Ureter (tissue), 1 donor: Measurements from ENCODE around the gene ABCD4. TPM values are rescaled to one million over a fixed set of nuclear protein-coding genes. Genes with fewer than 3 reads are reported as not detected.

ENCODE experiments used
- DNase-seq: peaks from one replicate; pipeline ENCODE4 v3.0.0-alpha.2; 2020; ENCODE audit warnings: low spot score
- total RNA-seq: library from RNA; stranded (reverse); gene quantifications from one replicate; pipeline ENCODE4 v1.2.4, GENCODE V29; 2023
- donor health status: DM: yes; HTN: yes; CAD: no.

The ABCD4 gene
- total RNA-seq, 1 donor from 2014 or later: 65.3 TPM

DNA sequence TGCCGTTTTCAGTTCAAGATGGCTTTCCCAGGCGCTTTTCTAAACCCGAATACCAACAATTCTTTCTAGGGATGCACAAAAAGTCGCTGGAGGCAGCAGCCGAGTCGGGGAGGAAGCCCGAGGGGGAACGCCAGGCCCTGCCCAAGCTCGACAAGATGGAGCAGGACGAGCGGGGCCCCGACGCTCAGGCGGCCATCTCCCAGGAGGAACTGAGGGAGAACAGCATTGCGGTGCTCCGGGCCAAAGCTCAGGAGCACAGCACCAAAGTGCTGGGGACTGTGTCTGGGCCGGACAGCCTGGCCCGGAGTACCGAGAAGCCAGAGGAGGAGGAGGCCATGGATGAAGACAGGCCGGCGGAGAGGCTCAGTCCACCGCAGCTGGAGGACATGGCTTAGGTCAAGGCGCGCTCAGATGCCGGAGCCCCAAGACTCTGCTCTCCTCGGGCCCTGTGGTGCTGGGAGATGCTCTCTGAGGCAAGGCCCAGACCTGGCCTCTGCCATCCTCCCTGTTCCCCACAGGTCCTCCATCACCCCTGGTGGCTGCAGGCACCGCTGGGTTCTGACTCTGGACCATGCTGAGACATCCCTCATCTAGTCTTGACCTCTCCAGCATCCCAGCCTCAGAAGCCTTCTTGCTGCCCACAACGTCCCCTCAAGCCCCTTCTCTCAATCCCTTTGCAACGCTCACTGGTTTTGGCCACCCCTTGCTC, 42.1 kb downstream of the ABCD4 start:
- DNase-seq: no peak

DNA sequence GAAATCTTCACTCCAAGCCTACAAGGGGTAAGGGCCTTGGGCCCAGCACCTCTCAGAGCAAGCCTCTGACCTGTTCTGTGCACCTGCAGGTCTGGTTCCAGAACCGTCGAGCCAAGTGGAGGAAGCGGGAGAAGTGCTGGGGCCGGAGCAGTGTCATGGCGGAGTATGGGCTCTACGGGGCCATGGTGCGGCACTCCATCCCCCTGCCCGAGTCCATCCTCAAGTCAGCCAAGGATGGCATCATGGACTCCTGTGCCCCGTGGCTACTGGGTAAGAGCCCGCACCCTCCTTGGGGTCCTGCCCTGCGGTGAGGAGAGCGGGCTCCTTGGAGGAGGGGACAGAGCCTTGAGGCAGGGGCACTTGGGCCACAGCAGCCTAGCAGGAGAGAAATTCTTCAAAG, 43.2 kb downstream of the ABCD4 start:
- no peak for DNase-seq

DNA sequence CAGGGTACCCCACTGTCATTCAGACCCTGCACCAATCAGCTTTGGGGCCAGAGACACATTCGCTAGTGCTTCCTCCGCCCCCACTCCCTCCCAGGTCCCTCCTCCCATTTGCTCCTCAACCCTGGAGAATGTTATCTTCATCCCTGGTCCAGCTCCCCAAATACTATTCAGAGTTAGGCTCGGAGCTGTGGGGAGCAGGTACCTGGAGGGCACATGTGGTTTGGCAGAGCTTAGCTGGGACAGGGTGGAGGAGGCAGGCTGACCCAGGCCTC, 44.0 kb downstream of the ABCD4 start:
- DNase-seq: no peak

DNA sequence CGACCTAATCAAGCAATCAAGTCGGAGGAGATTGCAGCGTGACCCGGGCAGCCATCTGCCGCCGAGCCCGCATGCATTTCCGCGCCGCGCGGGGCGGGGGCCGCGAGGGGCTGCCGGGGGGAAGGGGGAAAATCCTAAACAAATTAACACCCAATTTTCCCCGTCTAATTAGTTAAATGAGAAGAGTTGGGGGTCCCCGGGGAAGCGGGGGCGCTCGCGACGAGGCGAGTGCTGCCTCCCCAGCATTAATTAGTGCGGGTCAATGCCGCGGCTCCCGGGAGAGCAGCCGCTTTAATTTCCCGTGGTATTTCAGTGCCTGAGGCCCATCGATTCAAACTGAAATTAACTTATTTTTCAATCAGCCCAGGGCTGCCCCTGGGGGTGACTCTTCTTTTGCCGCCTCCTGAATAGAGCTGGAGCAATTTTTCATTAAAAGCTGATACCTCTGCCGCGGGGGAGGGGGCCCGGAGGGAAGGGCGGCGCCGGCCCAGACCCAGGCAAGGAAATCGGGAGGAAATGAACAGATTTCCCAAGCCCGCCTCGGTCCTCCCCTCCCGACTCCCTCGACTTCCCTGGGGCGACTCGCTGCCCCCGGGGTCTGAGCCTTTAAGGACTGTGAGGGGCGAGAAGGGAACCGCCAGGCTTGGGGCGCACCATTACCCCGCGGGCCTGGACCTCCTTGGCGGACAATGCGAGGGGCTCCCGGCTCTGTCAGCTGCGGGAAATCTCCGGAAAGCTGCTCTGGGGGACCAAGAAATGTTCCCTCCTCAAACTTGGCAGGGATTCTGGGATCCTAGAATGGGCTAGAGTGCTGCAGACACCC, 44.6 kb downstream of the ABCD4 start:
- no peak for DNase-seq

DNA sequence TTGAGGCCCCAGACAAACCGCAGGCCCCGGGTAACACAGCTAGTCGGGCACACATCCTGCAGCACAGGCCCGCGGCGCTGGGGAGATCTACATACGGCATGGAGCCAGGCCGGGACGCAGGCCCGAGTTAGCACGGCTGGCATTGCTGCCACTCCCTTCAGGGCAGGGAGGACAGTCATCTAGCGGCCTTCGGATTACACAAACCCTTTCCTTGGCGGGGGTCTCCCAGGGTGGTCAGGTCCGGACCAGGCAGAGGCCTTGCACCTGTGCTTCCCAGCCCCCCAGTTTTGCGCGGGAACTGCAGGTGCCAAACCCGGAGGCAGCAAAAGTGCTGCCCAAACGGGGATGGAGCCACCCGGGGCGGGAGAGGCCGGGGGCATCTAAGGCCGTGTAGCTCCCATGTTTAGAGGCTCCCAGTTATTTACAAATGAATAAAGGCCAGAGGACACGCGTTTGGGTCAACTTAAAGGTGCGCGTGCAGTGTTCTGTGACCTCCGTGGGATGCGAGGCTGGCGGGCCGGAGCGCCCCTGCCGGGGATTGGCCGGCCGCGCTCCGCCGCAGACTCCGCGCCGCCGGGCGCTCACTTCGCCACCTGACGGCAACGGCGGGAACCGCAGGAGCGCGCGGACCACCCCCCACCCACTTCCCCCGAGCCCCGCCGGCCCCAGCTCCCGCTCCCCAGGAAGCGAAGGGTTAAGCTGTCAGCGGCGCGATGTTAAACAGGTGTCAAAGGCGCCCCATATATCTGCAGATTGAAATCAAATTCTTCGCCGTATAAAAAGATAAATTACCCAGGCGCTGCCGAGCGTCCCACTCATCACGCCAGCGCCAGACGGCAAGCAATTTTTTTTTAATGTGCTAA, 45.4 kb downstream of the ABCD4 start:
- DNase-seq: no peak

DNA sequence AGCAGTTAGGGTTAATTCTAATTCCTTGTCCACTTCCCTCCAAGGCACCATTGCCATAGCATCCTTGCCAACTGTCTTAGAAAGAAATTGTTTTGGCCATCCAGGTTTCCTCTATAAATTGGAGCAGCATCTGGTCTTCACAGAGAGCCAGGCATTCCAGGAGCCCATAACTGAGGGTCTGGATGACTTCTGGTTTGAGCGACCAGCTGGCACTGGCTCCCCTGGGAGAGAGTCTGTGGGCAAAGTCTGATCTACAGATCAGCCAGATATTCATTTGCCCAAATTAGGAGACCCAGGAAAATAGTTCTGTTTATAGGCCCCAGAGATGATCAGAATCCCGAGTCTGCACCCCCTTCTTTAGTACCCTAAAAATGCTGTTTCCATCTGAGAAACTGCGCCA, 47.5 kb downstream of the ABCD4 start:
- no peak for DNase-seq

DNA sequence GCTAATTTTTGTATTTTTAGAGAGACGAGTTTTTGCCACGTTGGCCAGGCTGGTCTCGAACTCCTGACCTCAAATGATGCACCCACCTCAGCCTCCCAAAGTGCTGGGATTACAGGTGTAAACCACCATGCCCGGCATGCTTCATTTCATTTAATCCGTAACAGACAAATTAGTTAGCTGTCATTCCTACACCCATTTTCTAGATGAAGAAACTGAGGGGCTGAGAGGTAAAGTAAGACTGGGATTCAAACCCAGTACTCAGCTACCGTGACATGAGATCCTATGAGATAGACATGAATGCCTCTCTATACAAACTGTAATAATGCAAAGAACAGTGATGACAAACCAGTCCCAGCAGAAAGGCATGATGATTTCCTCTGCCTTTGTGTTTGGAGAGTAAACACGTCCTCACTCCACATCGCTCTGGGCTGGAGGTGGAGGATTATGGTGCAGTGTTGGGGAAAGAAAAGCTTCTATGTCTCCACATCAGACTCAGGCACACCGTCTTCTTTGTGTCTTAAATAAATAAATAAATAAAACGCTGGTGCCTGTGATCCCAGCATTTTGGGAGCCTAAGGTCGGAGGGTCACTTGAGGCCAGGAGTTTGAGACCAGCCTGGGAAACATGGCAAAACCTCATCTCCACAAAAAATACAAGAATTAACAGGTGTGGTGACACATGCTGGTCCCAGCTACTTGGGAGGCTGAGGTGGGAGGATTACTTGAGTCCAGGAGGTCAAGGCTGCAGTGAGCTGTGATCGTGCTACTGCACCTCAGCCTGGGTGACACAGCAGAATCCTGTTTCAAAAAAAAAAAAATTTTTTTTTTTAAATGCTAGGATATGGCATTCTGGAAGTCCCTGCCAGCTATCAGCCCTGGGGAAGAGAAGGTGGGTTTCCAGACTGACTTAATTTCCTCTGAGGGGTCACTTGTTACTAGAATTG, 53.0 kb downstream of the ABCD4 start:
- DNase-seq: no peak

DNA sequence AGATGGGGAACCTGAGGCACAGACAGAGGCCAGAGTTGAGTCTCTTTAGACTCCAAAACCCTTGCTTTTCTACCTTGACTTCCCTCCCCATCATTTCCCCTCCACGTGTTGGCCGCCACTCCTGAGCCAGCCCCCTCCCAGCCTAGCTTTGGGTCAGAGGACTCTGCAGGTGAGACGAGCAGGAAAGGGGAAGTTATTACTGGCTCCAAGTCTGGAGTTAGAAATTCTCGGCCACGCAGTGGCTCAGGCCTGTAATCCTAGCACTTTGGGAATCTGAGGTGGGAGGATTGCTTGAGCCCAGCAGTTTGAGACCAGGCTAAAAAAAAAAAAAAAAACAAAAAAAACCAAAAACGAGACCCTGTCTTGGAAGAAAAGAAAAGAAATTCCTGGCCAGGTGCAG, 54.7 kb downstream of the ABCD4 start:
- DNase-seq: no peak

DNA sequence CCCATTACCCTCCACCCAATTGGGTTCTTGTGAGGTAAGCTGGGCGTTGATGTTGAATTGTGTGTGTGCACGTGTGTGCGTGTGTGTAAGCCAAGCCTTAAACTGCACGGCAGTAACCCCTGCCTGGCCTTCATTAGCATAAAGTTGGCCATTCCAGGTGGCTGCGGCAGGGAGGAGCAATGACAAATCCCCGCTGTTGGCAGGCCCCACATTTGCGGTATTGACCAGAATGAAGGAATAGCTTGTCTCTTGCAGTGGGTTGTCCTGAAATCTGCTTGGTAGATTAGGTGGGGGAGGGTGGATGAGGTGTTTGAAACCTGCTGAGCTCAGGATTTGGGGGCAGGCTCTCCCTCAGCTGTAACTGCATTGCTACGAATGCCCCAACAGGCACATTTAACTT, 56.2 kb downstream of the ABCD4 start:
- no peak for DNase-seq

DNA sequence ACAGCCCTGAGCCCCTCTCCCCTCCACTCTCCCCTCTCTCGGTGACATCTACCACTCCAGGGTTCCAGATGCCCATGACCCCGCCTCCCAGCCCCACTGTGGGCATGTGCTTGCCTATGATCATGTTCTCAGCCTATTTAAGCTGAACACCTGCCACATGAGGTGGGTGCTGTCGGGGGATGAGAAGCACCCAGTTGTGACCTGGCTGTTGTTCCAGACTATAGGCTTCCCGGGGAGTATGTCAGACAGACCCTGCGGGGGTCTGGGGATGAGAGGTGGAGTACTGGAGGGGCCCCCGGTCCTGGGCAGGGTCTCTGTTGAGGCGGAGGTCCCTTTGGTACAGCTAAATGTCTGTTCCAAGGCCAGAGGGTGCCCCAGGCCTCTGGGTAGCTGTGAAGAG, 57.4 kb downstream of the ABCD4 start:
- DNase-seq: no peak

DNA sequence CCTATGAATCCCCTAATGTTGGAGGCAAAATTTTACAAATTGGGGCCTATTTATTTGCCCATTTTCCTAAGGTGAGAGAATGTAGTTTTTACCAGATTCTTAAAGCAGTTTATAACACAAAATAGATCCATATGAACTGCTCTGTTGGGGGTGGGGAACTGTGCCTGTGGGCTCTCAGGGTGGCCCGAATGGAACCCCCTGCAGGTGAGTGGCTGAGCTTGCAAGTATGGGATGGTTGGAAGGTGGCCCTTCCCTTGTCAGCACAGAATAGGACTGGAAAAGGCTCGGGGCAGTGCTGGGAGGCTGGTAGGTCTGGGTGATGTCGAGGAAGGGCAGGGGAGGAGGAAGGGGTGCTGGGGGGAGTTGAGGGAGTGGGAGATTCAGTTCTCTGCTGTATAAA, 58.6 kb downstream of the ABCD4 start:
- DNase-seq: no peak

DNA sequence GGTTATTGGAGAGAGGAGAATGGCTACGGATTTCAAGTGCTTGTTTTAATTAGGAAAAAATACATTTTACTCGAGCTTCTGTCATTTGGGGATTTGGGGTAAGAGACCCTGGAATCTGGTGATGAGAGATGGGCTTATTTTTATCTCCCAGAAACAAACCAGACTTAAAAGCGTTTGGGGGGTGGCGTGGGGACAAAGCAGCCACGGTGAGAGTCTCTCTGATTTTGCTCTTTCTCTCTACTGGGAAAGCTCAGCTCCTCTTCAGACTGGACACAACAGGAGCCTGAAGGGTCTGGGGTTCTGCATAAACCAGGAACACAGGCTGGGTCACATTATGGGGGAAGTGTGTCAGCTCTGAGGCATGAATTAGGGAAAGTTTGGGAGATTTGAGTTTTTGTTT, 59.7 kb downstream of the ABCD4 start:
- no peak for DNase-seq

DNA sequence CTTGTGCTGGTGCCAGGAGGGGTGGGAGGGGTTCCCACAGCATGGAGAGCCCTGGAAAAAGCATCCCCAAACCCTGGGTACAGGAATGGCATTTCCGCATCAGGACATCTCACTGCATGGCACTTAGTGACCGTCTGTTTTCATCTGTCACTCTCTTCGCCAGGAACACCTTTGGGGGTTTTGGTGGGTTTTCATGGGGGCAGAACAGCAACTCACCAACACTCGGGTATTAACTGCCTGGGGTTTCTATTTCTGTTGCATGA, 60.0 kb downstream of the ABCD4 start:
- no peak for DNase-seq

DNA sequence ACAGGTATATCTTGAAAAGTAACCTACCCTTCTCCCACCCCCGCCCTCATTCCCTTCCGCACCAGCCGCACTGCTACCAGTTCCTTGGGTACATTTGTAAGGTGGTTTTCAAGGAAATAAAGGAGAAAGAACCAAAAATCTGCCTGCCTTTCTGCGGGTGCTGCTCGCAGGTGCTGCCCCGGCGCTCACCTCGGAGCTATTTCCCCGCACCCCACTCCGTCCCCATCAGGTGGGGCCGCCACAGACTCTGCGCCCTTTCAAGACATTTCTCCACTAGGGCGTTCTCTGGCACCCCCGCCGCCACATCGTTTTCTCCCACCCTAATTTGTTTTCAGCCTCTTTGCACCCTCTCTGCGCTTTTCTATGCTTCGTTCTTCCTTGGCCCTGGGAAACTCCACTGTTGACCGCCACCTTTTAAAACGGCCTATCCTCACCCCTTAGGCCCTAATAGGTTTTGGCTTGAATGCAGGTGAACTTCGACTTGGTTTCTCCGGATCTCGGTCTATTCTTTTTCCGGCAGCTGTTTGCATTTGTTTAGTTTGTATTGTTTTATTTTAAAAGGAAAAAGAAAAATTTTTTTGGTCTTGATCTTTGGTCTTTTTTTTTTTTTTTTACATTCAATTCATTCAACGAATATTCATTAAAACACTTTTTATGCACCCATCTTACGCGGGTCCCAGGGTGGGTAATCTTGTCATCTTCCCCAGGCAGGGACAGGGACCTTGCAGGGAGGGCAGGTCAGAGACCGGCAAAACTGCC, 60.5 kb downstream of the ABCD4 start:
- no peak for DNase-seq

DNA sequence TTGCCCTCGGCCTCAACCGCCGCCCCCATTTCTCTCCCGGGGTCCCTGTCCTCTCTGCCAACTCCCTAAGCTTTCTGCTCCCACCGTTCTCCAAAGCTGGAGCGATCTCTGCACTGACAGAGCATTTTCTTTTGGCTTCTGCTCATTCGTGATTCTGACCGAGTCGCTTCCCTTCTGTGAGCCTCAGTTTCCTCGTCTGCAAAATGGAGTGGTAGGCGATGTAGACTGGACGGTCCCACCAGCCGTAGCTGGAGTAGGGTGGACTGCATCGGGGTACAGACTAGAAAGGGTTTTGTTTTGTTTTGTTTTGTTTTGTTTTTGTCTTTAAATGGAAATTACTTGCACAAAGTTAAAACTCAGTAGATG, 61.1 kb downstream of the ABCD4 start:
- DNase-seq: no peak

DNA sequence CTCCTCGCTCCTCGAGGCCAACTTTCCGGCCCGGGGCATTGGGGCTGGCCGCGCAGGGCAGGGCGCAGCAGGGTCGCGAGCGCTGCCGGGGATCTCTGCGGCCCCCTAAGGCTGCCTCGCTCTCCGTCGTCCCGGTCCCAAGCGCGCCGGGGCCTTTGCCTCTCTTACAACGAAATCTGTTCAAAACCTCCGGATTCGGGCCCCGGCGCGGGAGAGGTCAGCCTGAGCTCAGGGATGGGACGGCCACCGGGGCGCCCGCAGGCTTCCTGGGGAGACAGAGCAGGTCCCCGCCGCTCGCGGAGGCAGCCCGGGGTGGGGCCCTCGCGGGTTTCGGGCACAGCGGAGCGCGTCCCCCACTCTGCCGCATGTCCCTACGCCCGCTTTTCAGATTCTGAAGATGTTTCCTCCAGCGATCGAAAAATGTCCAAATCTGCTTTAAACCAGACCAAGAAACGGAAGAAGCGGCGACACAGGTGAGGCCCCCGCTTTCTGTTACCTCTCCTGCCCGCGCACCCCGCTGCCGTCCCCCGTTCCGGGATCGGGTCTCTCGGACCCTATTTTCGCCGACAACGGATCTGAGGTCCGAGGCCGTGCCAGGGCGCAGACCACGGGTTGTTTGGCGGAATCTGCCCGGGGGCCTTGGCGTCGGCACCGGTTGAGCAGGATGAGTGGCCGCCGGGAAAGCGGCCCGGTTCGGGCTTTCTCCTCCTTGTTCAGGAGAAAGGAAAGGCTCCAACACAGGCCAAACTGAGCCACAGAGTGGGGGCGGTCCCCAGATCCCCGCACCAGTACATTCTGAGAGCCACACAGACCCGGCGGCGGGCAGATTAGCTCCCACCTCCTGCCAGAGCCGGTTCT, 61.7 kb downstream of the ABCD4 start:
- DNase-seq: no peak

DNA sequence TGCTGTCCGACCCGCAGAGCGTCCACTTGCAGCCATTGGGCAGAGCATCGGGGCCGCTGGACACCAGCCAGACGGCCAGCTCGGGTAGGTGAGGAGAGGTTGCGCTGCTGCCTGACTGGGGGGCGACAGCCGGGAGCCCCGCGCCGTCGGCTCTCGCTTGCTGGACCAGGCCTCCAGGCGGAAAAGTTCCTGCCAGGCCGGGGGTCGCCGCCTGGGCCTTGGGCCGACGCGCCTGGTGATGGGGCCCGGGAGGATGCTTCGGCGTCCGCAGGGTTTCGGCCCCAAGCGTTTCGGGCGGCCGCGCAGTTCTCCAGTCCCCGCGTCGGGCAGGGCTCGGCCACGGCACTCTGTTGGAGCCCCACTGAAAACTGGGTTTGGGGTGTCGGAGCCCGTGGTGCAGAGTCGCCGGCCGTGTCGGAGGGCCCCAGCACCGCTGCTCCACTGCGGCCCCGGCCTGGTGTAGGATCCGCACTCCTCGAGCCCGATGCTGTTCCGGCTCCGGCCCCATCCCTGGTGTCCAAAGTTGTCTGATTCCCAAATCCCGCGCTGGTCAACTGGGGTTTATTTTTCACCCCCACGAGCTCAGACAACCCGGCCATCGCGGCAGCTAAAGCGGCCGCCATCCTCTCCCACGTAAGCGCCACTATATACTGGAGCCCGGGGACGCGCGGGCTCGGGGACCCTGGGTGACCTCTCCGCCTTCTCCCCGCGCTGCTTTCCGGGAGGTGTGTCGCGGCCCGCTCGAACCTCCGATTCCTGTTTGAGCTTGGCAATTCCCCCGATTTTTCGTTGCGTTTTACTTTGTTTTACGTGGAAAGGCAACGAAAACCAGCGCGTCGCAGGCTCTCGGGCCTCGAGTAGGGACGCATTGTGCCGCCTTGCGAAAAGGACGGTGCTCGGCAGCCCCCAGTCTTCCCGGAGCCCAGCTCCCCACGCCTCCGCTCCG, 62.6 kb downstream of the ABCD4 start:
- no peak for DNase-seq

DNA sequence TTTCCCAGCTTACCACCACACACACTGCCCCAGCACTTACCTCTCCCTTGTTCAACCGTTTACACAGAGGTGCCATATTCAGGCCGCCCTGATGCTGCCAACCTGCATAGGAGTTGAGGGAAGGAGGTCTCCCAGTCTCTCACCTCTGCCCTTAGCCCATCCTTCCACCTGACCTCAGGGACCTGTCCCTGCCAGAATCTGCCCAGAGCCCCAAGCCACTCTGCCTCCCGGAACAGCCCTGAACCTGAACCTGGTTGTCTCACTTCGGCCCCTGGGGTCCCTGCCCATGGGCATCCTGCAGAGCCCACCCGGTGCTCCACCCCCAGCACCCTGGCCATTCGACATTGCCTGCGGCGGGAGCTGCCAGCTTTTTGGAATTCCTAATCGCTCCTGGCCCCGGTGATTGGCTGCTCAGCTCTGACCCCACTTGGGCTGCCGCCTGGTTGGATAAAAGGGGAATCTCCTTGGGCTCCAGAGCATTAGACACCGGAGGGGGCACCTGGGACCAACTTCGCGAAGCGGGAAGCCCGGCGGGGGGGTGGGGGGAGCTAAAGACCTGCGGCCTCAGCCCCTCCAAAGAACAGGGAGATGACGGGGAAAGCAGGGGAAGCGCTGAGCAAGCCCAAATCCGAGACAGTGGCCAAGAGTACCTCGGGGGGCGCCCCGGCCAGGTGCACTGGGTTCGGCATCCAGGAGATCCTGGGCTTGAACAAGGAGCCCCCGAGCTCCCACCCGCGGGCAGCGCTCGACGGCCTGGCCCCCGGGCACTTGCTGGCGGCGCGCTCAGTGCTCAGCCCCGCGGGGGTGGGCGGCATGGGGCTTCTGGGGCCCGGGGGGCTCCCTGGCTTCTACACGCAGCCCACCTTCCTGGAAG, 63.5 kb downstream of the ABCD4 start, which contains the start of gene VSX2:
Gene VSX2, plus strand, starts transcription at position 476 of the 874 bp plus-strand sequence. Its CDS starts 113 bp downstream, at position 589.
- DNase-seq: no peak
